AG08396 (cell line): ENCODE data around the gene ADAMTS6.
A peak's percentile ranks its signal among the peaks of the same experiment; 100 is the strongest.

ENCODE experiments used
- DNase-seq: peaks from one replicate; pipeline ENCODE4 v3.0.0; 2012; ENCODE audit warnings: low spot score, mixed read lengths

The ADAMTS6 gene

DNA sequence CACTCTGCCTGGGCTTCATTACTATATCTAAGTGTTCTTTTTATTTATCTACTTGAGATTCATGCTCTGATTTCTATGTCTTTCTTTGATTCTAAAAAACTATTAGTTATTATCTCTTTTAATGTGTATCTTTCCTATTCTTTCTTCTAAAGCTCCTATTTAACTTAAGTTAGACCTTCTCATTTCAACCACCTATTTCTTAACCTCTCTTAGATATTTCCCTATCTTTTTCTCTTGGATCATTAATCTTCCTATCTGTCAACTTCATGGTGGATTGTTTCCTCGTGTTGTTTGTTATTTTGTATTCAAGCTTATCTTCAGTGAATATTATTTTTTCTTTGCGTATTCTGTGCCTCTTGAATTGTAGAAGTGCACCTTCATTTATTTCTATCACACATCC is 202.1 kb downstream of the ADAMTS6 start:
- DNase-seq = no peak

- DNase-seq = no peak
These were observed 205.4 kb downstream of the ADAMTS6 start for GRCh38 chr5:65276178-65276890.

DNA sequence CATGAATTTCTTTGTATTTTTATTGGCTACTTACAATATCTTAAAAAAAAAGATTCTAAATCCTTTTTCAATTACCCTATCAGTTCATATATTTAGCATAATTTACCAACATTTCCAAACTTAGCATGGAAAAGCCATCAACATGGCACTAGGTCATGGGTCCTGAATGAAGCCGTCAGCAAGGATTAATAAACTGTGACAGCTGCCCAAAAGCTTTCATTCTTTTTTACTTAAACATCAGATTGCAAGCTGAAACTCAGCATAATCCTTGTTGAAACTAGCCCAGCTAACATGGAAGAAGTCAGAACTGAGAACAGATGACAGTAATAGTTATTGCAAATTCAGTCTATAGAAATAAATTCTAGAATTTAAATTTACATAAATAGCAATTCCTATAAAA is 209.8 kb downstream of the ADAMTS6 start:
- no peak for DNase-seq

- DNase-seq = no peak
These were observed 213.2 kb downstream of the ADAMTS6 start for GRCh38 chr5:65268525-65268924.

DNA sequence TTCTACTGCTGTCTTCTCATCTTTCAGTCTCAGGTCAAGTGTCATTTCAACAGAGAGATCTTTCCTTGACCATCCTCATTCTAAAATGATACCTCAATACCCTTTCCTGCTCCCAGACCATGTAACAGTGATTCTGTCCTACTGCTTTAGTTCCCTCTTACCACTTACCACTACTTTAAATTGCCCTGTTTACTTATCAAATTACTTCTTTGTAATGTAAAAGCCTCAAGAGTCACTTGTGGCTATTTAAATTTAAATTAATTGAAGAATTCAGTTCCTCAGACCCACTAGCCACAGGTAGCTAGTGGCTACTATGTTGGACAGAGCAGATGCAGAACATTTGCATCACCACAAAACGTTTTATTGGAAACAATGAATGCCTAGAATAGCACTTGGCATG is 217.3 kb downstream of the ADAMTS6 start:
- no peak for DNase-seq

DNA sequence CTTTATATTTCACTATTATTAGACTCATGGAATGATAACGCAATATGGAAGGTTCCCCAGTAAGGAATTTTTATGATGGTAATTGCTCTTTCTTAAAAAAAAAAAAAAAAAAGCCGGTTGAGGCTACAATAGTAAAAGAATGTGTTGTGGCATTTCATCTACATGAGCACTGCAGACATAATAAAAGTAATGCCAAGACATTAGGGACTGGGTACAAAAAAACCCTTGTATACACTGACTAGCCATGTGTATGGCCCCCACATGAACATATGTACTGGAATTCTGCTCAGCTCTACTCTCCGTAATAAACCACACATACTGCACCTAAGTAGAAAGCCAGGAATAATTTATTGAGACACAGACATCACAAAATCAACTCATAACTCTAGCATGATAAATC is 218.4 kb downstream of the ADAMTS6 start:
- DNase-seq = no peak

DNA sequence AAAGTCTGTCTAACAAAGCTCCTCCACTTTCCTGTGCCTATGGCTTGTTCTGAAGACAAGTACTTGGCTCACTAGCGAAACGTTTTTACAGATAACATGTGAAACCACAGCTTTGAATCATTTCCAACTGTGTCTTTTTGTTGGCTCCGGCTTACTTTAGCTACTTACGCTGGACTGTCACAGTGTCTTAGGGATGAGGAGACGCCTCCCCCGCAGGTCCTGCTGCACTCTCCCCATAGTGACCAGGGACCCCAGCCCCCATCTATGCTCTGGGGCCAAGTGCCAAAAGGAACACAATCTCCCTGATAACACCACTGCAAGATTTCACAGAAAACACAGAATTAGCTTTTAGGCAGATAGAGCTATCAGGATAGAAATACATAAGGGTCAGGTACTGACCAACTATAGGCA is 219.1 kb downstream of the ADAMTS6 start:
- DNase-seq = peak; percentile 29

DNA sequence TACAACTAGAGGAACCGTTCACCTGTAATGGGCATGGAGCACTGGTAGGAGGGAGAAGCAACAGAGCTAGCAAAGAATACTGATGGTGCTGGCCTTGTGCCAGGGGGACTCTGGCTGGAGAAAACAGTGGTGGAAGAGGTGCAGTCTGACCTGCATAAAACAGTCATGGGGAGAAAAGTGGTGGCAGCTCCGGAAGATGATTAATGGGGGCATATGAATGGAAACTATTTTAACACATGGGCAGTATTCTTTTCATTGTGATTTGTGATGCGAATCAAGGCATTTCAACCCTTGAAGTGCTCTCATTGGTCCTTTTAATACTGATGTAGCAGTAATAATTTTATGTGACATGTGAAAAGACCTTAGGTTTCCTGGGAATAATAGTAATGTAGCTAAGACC is 219.6 kb downstream of the ADAMTS6 start:
- peak; percentile 11 for DNase-seq

DNA sequence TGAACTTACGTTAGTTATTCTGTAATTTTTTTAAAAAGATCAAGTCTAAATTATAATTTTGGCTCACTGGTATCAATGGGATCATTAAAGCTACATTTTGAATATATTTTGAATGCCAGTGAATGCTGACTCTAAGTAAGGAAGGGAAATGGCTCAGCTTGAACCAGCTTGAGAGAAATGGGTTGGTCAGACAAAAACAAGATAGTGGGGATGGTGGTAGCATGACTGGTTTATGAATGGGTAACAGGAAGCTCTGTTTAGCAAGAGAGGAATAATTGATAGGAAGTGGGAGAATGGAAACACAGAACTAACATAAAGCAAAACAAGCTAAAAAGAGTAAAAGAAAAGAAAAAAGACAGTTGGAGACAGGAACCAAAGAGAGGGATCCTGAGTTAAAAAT is 220.2 kb downstream of the ADAMTS6 start:
- no peak for DNase-seq

GRCh38 chr5:65255294-65255693 is 226.4 kb downstream of the ADAMTS6 start:
- DNase-seq = no peak

- DNase-seq = no peak
These were observed 228.7 kb downstream of the ADAMTS6 start for GRCh38 chr5:65252977-65253376.

GRCh38 chr5:65248896-65249295 is 232.8 kb downstream of the ADAMTS6 start:
- no peak for DNase-seq

- DNase-seq = no peak
These were observed 234.1 kb downstream of the ADAMTS6 start for GRCh38 chr5:65247594-65247993.

- DNase-seq = no peak
These were observed 235.0 kb downstream of the ADAMTS6 start for GRCh38 chr5:65246741-65247140.

DNA sequence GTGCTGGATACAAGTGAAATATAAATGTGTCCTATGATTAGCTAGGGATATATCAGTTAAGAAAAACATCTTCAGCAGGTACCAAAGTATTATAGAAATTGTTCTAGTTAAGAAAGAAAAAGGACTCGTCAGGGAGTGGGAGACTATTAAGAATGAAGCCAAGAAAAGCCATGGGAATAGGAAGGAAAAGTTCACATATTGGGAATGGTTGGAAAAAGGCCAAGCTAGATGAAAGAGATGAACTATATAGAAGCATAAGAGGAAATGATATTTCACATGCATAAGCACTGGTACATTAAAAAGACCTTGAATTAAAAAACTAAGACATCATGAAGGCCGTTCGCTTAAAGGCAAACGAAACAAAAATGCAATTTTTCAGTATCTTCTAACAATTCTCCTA is 237.7 kb downstream of the ADAMTS6 start:
- DNase-seq = no peak

- DNase-seq = no peak
These were observed 238.6 kb downstream of the ADAMTS6 start for GRCh38 chr5:65243161-65243560.

DNA sequence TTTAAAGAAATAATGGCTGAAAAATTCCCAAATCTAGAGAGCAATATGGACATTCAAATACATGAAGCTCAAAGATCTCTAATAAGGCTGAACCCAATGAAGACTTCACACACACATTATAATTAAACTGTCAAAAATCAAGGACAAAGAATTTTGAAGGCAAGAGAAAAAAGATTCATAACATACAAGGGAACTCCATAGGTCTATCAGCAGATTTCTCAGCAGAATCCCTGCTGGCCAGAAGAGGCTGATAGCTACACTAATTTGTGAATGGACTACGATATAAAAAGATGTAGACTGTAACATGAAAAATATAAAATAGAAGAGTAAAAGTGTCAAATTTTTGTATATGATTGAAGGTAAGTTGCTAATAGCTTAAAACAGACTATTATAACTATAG is 251.9 kb downstream of the ADAMTS6 start:
- DNase-seq = no peak

DNA sequence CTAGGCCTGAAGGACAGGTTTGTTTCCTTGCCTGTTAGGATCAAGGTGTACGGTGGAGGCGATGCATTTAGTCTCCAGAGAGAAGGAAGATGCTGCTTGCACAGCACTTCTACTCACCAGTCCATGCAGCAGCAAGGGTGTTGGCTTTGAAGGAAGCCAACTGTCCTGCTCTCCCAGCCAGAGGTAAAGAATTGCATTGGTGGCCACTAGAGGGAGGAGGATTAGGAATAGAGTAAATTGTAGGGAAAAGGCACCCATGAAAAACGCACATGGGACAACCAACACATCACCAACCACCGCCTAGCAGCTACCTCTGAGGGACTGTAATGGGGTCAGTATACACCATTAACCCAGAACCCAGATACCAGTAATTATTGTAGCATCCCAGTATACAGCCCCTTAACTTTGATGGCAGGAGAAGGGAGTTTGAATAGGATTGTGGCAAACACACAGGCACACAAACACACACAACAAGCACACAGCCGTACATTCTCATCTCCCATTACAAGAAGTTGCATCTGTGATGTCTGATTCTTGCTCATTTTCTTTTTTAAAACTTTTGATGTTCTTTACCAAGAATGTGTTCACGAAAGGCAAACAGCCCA is 267.7 kb downstream of the ADAMTS6 start:
- DNase-seq = peak; percentile 12

DNA sequence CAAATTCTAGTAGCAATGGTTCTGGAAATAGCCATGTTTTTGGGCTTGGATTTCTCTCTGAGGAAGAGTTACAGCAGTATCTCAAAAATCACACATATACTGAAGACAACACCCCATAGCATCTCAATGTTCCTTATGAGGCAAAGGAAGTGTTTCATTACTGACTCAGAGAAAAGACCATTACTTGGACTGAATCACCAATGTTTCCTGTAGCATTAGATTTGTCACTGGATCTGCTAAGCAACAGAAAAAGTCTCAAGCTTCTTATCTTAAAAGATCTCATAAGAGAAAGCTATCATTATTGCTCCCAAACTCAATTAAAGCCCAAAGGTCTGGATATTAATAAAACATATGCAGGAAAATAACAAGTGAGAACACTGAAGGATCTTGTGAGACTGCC is 272.4 kb downstream of the ADAMTS6 start:
- DNase-seq = peak; percentile 27

- no peak for DNase-seq
These were observed 276.8 kb downstream of the ADAMTS6 start for GRCh38 chr5:65204966-65205365.

DNA sequence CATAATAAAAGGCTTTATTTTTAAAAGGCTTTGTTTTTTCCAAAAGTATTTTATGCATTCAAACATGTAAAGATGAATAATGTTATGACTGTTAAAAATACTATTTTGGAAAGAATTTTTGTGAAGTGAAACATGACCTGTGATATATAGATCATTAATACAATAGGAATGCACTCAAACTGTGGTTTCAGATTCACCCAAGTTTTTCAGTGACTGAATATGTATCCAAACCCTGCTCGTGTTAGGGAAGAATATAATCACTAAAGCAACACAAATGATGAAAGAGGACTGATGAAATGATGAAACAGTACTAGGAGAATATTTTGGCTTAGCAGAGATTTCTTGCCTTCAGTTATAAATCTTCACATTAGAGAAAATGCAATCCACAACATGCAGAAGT is 278.0 kb downstream of the ADAMTS6 start:
- peak; percentile 34 for DNase-seq

GRCh38 chr5:65199993-65200675 is 281.6 kb downstream of the ADAMTS6 start:
- no peak for DNase-seq

DNA sequence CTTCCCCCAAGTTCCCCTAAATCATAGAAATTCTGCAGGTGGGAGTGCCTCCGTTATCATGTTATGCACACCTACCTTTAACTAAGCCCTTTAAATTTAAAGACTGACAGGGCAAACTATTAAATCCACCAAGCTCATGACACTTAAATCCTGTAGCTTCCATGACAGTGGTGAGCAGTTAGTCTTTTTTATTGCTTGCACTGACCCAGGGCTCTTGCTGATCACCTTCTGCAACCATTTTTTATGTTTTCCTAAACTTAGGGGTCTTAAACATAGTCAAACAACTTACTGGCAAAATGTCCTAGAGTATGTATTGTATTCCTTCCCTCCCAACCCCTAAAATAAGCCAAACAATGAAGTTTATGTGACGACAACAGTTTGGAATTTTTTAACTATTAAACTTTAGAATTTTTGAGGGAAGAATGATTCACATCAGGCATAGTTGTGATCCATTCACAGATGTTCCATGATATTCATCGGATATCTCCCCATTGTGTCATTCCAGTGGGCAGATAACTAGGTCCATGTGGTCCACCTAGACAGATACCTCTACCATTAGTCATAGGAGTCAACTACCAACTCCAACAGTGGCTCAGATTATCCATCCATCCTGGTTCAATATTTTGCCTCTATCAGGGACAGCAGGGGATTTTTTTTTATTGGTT is 283.1 kb downstream of the ADAMTS6 start:
- peak; percentile 73 for DNase-seq
